IMR-90 (cell line): ENCODE data around the gene CDKN2C.

Source experiments
- MXI1 ChIP-seq: IDR thresholded peaks from 2 replicates; pipeline ENCODE4 v1.6.1; 2012; ENCODE audit warnings: low read depth, mild to moderate bottlenecking, low read length, moderate library complexity, borderline replicate concordance
- POLR2A ChIP-seq: IDR thresholded peaks from 2 replicates; pipeline ENCODE4 v1.6.1; 2012; ENCODE audit warnings: mild to moderate bottlenecking, low read depth, low read length

DNA sequence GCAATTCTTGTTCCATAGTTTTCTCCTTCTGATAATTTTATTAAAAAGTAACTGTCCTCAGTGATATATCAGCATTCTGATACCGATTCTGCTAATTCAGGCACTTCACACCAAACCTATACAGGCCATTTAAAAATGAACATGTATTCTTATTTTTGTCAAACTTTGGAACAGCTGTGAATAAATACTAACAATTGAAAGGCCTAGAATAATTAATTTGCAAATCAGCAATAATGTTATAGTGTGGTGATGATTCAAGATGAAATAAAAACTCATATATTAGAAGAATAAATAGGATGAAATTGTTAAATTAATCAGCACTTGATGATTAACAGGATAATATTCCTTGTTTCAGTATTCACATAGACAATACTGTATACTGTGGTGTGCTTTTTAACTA is 9.9 kb downstream of the CDKN2C start:
- TF ChIP-seq POLR2A, result no peak
- TF ChIP-seq MXI1, result no peak
